Activated B cell treated with CpG ODN at 0.5 μM for 24 hours (primary cell): Measurements from ENCODE around the gene TRABD2B. TPM values are rescaled to one million over a fixed set of nuclear protein-coding genes. Genes with fewer than 3 reads are reported as not detected.

ENCODE experiments used
- ATAC-seq: fragments of 200-7000 bp; cut with Tn5 transposase; one replicate; pipeline ENCODE4 v1.10.0; 2021; ENCODE audit warnings: low read depth, mild to moderate bottlenecking, moderate library complexity
- CTCF ChIA-PET: fragments of 350-600 bp; sonication (Branson Sonifier 250); formaldehyde crosslinking; loops from one replicate; lab custom pipeline; 2021; ENCODE audit warnings: antibody characterized with exemption; lab: Charles Lee
- POLR2A ChIA-PET: fragments of 350-600 bp; sonication (Branson Sonifier 250); formaldehyde crosslinking; loops from one replicate; lab custom pipeline; 2021; ENCODE audit warnings: antibody characterized with exemption; lab: Charles Lee
- DNase-seq: peaks from one replicate; pipeline ENCODE4 v3.0.0; 2022
- H3K27ac Mint-ChIP-seq: one replicate; pipeline ENCODE4 v1.8.0; 2020; ENCODE audit warnings: mixed read lengths
- H3K27me3 Mint-ChIP-seq: one replicate; pipeline ENCODE4 v1.8.0; 2021; ENCODE audit warnings: mixed read lengths
- H3K36me3 Mint-ChIP-seq: one replicate; pipeline ENCODE4 v1.8.0; 2021; ENCODE audit warnings: low read depth, mixed read lengths
- H3K4me1 Mint-ChIP-seq: one replicate; pipeline ENCODE4 v1.8.0; 2021; ENCODE audit warnings: mixed read lengths
- H3K4me3 Mint-ChIP-seq: one replicate; pipeline ENCODE4 v1.8.0; 2020; ENCODE audit warnings: mild to moderate bottlenecking, mixed read lengths
- H3K9me3 Mint-ChIP-seq: one replicate; pipeline ENCODE4 v1.8.0; 2020; ENCODE audit warnings: mixed read lengths
- intact Hi-C: fragments of 100-400 bp; cut with micrococcal nuclease; formaldehyde crosslinking; loops from one replicate; pipeline ENCODE4 v1.15.1; 2024
- total RNA-seq: library from RNA; stranded (reverse); gene quantifications from 2 replicates; pipeline ENCODE4 v1.2.3, GENCODE V29; 2022
- TF ChIP-seq, protein P1 (sequence below): fragments of 200-600 bp; IDR thresholded peaks from one replicate; pipeline ENCODE4 v1.8.0; 2022; ENCODE audit warnings: antibody characterized with exemption, mild to moderate bottlenecking

TRABD2B gene
- total RNA-seq, 1 donor from 2014 or later, result not detected

DNA sequence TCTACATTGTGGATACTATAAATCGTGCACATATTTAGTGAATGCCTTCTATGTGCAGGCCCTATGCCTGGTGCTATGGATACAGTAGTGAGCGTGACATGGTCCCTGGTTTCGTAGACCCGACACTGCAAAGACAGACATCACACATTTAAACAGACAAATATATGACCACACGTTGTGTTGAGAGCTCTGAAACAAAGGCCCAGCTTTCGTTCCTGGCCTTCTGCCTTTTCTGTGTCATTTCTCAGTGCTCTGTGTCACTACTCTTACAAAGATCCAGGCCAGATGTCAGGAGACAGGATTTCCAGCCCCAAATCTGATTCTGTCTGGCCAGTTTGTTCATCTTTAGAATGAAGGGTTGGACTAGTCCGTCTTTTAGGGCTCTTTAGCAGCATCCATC lies 19.3 kb upstream of the TRABD2B start:
- Mint-ChIP-seq H3K27me3 (peaks cover 26% of the 10 kb centered on the region), H3K4me3 (no peak overlapping the region), H3K36me3 (no peaks in the 10 kb centered on the region), H3K9me3 (no peaks in the 10 kb centered on the region), H3K4me1 (no peaks in the 10 kb centered on the region), H3K27ac (no peak overlapping the region)
- TF ChIP-seq, protein P1, sequence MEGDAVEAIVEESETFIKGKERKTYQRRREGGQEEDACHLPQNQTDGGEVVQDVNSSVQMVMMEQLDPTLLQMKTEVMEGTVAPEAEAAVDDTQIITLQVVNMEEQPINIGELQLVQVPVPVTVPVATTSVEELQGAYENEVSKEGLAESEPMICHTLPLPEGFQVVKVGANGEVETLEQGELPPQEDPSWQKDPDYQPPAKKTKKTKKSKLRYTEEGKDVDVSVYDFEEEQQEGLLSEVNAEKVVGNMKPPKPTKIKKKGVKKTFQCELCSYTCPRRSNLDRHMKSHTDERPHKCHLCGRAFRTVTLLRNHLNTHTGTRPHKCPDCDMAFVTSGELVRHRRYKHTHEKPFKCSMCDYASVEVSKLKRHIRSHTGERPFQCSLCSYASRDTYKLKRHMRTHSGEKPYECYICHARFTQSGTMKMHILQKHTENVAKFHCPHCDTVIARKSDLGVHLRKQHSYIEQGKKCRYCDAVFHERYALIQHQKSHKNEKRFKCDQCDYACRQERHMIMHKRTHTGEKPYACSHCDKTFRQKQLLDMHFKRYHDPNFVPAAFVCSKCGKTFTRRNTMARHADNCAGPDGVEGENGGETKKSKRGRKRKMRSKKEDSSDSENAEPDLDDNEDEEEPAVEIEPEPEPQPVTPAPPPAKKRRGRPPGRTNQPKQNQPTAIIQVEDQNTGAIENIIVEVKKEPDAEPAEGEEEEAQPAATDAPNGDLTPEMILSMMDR, result no peak
- POLR2A ChIA-PET, result no interaction called here
- DNase-seq, result no peak
- CTCF ChIA-PET, result no interaction called here
- intact Hi-C loops, result no loop called here
- no peak for ATAC-seq

DNA sequence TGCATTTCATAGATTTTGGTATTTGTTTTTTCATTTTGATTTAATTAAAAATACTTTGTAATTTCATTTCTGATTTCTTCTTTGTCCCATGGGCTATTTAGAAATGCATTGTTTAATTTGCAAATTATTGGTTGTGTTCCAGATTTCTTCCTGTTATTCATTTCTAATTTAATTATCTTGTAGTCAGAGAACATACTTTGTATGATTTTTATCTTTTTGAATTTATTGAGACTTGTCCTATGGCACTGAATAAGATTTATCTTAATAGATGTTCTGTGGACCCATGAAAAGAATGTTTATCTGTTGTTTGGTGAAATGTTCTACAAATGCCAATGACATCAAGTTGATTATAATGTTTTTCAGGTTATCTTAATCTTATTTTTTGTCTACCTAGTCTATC lies 16.1 kb upstream of the TRABD2B start:
- ChIA-PET CTCF (no interaction called here), POLR2A (no interaction called here)
- no peaks in the 10 kb centered on the region for H3K4me1 Mint-ChIP-seq
- no peak overlapping the region for H3K27ac Mint-ChIP-seq
- intact Hi-C loops, result no loop called here
- no peaks in the 10 kb centered on the region for H3K9me3 Mint-ChIP-seq
- H3K4me3 Mint-ChIP-seq, result no peak overlapping the region
- TF ChIP-seq, protein P1, result no peak
- DNase-seq (no peak), ATAC-seq (no peak)
- no peaks in the 10 kb centered on the region for H3K36me3 Mint-ChIP-seq
- peaks cover 22% of the 10 kb centered on the region for H3K27me3 Mint-ChIP-seq

DNA sequence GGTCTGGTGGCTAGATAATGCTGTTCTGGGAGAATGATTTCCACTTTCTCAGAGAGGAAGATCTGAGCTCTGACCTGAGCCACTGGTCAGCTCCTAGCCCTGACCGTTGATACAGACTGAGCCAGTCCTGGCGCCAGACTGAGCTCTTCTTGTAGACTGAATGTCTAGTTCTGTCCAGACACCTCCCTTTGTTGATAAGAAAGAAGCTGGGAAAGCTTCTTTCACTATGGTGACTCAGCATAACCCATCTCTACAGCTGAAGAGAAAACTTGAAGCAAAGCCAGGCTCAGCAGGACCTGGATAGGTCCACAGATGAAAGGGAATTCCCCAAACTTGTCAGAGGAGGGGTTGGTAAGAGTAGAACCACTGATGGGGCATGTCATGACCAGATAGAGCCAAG lies 9.9 kb upstream of the TRABD2B start:
- intact Hi-C loops, result no loop called here
- H3K27ac Mint-ChIP-seq, result no peak overlapping the region
- H3K4me1 Mint-ChIP-seq, result no peaks in the 10 kb centered on the region
- H3K27me3 Mint-ChIP-seq, result peaks cover 7% of the 10 kb centered on the region
- POLR2A ChIA-PET, result no interaction called here
- H3K36me3 Mint-ChIP-seq, result no peaks in the 10 kb centered on the region
- no peak for ATAC-seq
- TF ChIP-seq, protein P1, result no peak
- H3K4me3 Mint-ChIP-seq, result no peak overlapping the region
- DNase-seq, result no peak
- CTCF ChIA-PET, result no interaction called here
- no peaks in the 10 kb centered on the region for H3K9me3 Mint-ChIP-seq

DNA sequence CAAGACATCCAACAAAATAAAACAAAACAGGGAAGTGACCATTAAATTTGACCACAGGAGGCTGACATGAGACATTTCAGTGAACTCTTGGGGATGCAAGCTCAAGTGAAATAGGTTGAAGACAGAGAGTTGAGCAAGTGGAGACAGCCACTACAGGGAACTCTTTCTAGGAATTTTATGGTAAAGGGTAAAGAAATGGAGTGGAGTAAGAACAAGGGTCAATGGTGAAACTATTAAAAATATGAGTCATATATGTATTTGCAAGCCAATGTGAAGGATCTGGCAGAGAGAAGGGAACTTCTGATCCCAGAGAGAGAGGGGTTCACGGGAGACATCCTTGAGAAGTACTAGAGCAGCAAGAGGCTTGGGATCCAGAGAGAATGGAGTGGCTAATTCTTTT lies 9.1 kb upstream of the TRABD2B start:
- Mint-ChIP-seq H3K27me3 (peaks cover 3% of the 10 kb centered on the region), H3K9me3 (no peaks in the 10 kb centered on the region), H3K27ac (no peak overlapping the region), H3K4me1 (no peaks in the 10 kb centered on the region), H3K36me3 (no peaks in the 10 kb centered on the region), H3K4me3 (no peak overlapping the region)
- ChIA-PET POLR2A (no interaction called here), CTCF (no interaction called here)
- ATAC-seq (no peak), DNase-seq (no peak)
- intact Hi-C loops, result no loop called here
- TF ChIP-seq, protein P1, result no peak

DNA sequence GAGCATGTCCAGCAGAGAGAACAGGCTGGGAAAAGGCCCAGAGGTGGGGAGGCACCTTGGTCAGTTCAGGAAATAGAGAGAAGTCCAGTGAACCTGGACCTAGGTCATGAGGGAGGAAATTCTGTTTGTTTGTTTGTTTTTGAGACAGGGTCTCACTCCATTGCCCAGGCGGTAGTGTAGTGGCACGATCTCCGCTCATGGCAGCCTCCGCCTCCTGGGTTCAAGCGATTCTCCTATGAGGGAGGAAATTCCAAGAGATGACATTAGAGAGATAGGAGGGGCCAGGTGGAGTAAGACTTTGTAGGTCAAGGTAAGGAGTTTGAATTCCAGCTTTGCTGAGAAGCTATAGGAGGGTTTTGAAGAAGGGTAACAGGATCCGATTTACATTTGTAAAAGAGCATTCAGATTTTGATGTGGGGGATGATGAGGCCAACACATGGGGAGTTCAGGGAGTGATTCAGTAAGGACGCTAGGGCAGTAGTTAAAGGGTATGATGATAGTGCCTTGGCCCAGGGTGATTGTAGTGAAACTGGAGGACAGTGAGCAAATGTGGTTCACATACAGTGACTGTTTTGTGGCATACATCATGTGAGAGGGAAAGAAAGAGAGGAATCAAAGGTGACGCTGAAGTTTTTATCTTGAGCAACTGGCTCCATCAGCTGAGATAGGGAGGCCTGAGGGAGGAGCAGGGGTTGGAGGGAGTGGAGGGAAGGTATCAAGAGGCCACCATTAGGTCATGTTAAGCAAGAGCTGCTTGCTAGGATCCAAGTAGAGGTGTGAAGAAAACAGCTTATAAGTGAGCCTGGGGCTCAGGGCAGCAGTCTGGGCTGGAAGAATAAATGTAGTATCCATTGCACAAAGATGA lies 8.3 kb upstream of the TRABD2B start:
- Mint-ChIP-seq H3K27ac (no peak overlapping the region), H3K4me1 (no peaks in the 10 kb centered on the region), H3K4me3 (no peak overlapping the region), H3K27me3 (peaks cover 5% of the 10 kb centered on the region), H3K9me3 (no peaks in the 10 kb centered on the region), H3K36me3 (no peaks in the 10 kb centered on the region)
- intact Hi-C loops, result no loop called here
- TF ChIP-seq, protein P1, result no peak
- DNase-seq (no peak), ATAC-seq (no peak)
- POLR2A ChIA-PET, result no interaction called here
- CTCF ChIA-PET, result no interaction called here
